HepG2 (cell line): ENCODE results near the gene UBR4.

Experiments
- ADNP ChIP-seq: sonication (generic); formaldehyde crosslinking; IDR thresholded peaks from 2 replicates; pipeline ENCODE4 v1.4.0; 2020; ENCODE audit warnings: missing genetic modification reagents
- CTCF ChIP-seq: sonication (generic); formaldehyde crosslinking; IDR thresholded peaks from 2 replicates; pipeline ENCODE4 v1.5.0; 2020; ENCODE audit warnings: mild to moderate bottlenecking, missing genetic modification reagents, moderate library complexity
- NFYC ChIP-seq: IDR thresholded peaks from 2 replicates; pipeline ENCODE4 v1.6.1; 2016; ENCODE audit warnings: missing genetic modification reagents, missing compliant biosample characterization
- ZNF597 ChIP-seq: sonication (generic); formaldehyde crosslinking; IDR thresholded peaks from 2 replicates; pipeline ENCODE4 v1.5.0; 2020; ENCODE audit warnings: missing genetic modification reagents

GRCh38 chr1:19066248-19066873, 143.7 kb downstream of the UBR4 start:
- TF ChIP-seq CTCF (no peak), ADNP (CRISPR knock-in tag) (no peak), NFYC (no peak), ZNF597 (CRISPR knock-in tag) (no peak)
